GM18520 (cell line): ENCODE measurements around the gene ARL8A.
"Not testable (repeated sequence)": the region's sequence is repeated elsewhere in the genome, so short reads cannot be mapped to it uniquely, and the experiment has no call there.

Experiments
- ATAC-seq: cut with Tn5 transposase; IDR thresholded peaks from one replicate; pipeline ENCODE4 v1.9.1; 2021; ENCODE audit not compliant: unreplicated experiment

ARL8A gene

GRCh38 chr1:202144402-202145067, at the start of gene ARL8A:
Gene ARL8A, minus strand, starts transcription at chr1:202144737. Its CDS starts 165 bp downstream, at chr1:202144572.
- ATAC-seq: no peak

GRCh38 chr1:202194328-202194648, 49.8 kb upstream of the ARL8A start:
- ATAC-seq: no peak

GRCh38 chr1:202193614-202194327, 49.2 kb upstream of the ARL8A start, which contains the start of gene LGR6:
Gene LGR6, plus strand, starts transcription at chr1:202193799. Its CDS starts 191 bp downstream, at chr1:202193990.
- ATAC-seq: no peak

GRCh38 chr1:202192770-202193613, 48.5 kb upstream of the ARL8A start:
- ATAC-seq: no peak

GRCh38 chr1:202191391-202191790, 46.9 kb upstream of the ARL8A start:
- ATAC-seq: not testable (repeated sequence)

- ATAC-seq: no peak
Observed at GRCh38 chr1:202189918-202190715, 45.6 kb upstream of the ARL8A start.

GRCh38 chr1:202189001-202189790, 44.7 kb upstream of the ARL8A start:
- ATAC-seq: no peak

- no peak for ATAC-seq
Observed at GRCh38 chr1:202187697-202188407, 43.3 kb upstream of the ARL8A start.

- no peak for ATAC-seq
Observed at GRCh38 chr1:202187041-202187671, 42.6 kb upstream of the ARL8A start.

GRCh38 chr1:202186327-202186726, 41.8 kb upstream of the ARL8A start:
- ATAC-seq: no peak

- ATAC-seq: no peak
Observed at GRCh38 chr1:202184750-202185460, 40.4 kb upstream of the ARL8A start.

GRCh38 chr1:202182040-202182877, 37.7 kb upstream of the ARL8A start:
- ATAC-seq: no peak

- ATAC-seq: no peak
Observed at GRCh38 chr1:202181586-202181985, 37.0 kb upstream of the ARL8A start.

- ATAC-seq: not testable (repeated sequence)
Observed at GRCh38 chr1:202180751-202181139, 36.2 kb upstream of the ARL8A start.

GRCh38 chr1:202179828-202180750, 35.6 kb upstream of the ARL8A start:
- ATAC-seq: no peak
